GM21529 (cell line): ENCODE results near the gene RBMS1.

Experiments
- ATAC-seq: cut with Tn5 transposase; IDR thresholded peaks from one replicate; pipeline ENCODE4 v1.9.1; 2021; ENCODE audit not compliant: unreplicated experiment

RBMS1 gene

GRCh38 chr2:160310118-160310828 lies 183.3 kb downstream of the RBMS1 start:
- ATAC-seq, result no peak

DNA sequence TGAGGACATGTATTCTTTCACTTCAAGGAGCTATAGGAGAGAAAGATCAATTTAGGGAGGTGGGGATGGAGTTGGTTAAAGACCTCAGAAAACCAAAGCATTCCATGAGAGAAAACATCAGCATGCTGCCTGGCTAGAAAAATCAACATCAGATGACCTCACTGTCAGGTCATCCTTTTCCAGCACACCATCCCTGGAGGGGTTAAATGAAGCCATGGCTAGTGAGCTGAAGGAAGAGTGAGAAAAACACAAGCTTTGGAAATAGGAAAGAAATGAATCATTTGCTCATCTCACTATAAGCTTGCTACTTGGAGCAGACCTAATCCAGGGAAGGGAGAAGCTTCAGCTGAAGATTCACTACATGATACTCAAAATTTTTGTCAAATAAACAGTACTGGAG lies 184.0 kb downstream of the RBMS1 start:
- ATAC-seq, result no peak

DNA sequence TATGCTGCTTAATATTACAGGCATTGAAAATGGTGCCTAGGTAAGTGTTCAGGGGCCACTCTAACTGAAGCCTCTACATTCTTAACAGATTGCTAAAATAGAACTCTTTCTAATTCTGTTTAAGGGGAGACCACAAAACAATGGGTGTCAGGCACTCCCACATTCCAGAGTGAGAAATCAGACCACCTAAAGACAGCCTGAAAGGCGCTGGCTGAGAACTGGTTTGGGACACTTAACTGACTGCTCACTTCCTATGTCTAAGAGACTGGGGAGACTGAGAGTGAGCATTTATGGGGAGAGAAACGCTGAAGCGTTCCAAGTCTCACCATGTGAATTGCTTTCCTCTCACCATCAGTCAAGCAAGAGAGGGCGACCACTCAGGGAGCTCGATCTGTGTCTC lies 184.7 kb downstream of the RBMS1 start:
- no peak for ATAC-seq

- no peak for ATAC-seq
Observed at GRCh38 chr2:160308476-160308875, 185.1 kb downstream of the RBMS1 start.

GRCh38 chr2:160306985-160307384 lies 186.6 kb downstream of the RBMS1 start:
- ATAC-seq, result no peak

DNA sequence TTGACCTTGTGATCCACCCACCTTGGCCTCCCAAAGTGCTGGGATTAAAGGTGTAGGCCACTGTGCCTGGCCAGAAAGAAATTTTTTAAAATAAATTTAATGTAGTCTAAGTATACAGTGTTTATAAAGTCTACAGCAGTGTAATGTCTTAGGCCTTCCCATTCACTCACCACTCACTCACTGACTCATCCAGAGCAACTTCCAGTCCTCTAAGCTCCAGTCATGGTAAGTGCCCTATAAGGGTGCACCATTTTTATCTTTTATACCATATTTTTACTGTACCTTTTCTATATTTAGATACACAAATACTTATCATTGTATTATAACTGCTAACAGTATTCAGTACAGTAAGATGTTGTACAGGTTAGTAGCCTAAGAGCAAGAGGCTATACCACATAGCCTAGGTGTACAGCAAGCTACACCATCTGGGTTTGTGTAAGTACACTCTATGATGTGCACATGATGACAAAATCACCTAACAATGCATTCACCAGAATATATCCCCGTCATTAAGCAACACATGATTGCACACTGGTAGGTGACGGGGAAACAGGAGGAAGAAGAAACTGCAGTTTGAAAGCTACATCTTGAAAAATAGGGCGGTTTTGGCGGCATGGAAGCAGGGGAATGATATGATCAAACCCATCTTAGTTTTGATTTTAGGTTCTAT lies 188.4 kb downstream of the RBMS1 start:
- no peak for ATAC-seq

DNA sequence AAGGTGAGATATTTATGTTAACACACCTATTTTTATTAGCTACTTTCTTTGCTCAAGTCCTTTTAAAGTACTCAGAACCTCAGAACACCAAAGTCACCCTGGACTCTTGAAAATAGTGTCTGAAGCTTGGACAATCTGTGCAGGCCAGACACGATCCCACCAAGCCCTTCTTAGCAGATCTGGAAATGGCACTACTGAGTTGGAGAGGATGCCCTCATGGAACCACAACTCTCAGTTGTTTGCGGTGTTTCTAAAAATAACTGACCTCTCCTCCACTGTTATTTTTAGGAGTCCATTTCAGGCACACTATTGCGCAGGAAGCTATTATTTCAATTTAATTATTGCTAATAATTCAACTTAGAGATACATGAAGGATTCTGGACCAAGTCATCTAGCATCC lies 190.1 kb downstream of the RBMS1 start:
- ATAC-seq, result no peak

GRCh38 chr2:160303076-160303475 lies 190.5 kb downstream of the RBMS1 start:
- ATAC-seq, result no peak

GRCh38 chr2:160301420-160301819 lies 192.2 kb downstream of the RBMS1 start:
- ATAC-seq, result no peak

- ATAC-seq, result no peak
Observed at GRCh38 chr2:160300203-160300602, 193.4 kb downstream of the RBMS1 start.

GRCh38 chr2:160299540-160299939 lies 194.1 kb downstream of the RBMS1 start:
- ATAC-seq, result no peak

- no peak for ATAC-seq
Observed at GRCh38 chr2:160298960-160299359, 194.6 kb downstream of the RBMS1 start.

- ATAC-seq, result no peak
Observed at GRCh38 chr2:160295519-160296207, 197.9 kb downstream of the RBMS1 start.

- no peak for ATAC-seq
Observed at GRCh38 chr2:160294889-160295288, 198.7 kb downstream of the RBMS1 start.

DNA sequence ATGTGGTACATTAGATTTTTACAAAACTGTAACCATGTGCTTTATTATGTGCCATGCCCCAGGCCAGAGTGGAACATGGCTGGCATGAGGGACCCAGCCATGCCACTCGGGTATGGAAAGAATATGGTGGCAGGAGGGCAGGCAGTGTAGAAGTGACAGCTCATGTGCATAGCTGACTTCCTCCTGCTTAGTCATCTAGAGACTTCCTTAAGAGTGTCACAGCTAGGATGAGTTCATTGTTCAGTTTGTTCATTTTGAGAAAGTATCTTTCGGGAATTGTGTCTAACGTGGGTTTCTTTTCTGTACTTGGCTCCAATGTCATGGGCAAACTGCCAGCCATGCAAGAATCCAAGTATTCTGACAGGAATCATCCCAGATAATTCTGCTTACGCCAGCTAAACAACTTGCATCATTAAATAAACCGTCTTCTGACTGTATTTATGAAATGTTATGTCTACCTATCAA lies 199.2 kb downstream of the RBMS1 start:
- peak; percentile 80 for ATAC-seq

GRCh38 chr2:160293391-160294091 lies 200.1 kb downstream of the RBMS1 start:
- ATAC-seq, result no peak

GRCh38 chr2:160292225-160292624 lies 201.4 kb downstream of the RBMS1 start:
- ATAC-seq, result no peak

DNA sequence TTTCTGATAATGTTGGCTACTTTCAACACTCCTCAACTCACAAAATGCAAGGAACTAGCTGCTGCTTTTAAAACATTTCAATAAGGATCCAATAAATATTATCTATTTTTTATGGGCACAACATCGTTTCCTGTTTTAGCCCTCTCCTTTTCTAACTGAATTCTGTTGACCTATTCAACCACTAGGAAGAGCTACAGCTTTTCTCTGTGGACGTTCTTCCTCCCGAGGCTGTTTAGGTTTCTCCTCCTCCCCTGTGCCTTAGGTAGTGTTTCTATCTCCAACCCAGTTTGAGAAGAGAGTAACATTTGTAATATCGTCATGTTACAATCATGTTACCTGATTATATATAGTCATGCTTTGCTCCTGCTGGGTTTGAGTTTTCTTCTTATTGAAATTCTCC lies 202.2 kb downstream of the RBMS1 start:
- ATAC-seq, result no peak

DNA sequence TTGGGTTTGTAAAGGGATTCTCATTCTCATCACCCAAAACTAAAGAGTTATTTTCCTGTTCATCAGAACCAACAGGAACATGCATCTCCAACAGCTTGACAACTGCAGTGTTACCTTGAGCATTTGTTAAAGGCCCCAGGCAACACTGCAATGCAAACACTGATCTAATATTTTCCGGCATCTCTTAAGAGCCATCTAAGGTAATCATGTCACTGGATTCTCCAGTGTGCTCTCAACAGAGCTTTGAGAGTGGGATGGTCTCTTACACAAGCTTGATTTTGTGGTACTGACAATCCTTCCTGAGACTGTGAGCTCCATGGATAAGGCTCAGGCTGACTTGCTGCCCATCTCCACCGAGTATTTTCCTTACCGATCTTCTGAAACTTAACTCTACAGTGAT lies 203.0 kb downstream of the RBMS1 start:
- no peak for ATAC-seq

DNA sequence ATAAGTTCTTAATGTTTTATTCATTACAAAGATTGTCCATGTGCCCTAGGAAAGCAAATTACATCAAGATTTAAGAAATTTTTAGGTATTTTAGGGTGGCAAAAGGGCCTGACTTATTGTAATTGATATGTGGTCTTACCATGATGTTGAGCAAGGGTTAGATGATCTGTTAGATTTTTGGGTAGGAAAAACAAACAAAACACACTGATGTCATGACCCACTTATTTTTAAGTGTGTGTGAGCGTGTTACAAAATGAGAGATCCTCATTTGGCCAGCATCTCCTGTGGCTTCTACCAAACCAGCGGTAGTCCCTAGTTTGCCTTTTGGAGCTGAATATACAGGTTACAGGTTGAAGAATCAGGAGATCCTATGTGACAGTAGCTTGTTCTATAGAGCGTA lies 203.8 kb downstream of the RBMS1 start:
- ATAC-seq, result no peak

DNA sequence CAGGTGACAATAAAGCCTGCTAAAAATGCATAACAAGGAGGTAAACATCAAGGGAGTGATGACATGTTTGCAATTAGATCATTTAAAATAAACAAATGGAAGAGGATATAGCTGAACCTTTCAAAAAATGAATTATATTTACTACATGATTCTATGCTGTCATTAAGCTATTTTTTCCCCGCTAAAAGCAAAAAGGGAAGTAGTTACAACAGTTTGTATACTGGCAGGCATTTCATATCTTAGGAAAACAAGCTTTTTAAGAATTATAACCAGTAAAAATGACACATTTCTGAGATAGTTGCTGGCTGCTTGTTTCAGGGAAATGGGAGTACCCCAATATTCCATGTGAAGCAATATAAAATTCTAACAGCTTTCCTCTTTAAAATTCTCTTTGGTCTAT lies 204.5 kb downstream of the RBMS1 start:
- ATAC-seq, result no peak
